ENCODE data around the gene GKN1.
"Not testable (repeated sequence)": the region's sequence is repeated elsewhere in the genome, so short reads cannot be mapped to it uniquely, and the experiment has no call there.

GKN1 gene

GRCh38 chr2:68974251-68974650, at the start of gene GKN1:
Gene GKN1, plus strand, starts transcription at chr2:68974636. Its CDS starts 42 bp downstream, at chr2:68974678.
- DNase-seq, result no peak

DNA sequence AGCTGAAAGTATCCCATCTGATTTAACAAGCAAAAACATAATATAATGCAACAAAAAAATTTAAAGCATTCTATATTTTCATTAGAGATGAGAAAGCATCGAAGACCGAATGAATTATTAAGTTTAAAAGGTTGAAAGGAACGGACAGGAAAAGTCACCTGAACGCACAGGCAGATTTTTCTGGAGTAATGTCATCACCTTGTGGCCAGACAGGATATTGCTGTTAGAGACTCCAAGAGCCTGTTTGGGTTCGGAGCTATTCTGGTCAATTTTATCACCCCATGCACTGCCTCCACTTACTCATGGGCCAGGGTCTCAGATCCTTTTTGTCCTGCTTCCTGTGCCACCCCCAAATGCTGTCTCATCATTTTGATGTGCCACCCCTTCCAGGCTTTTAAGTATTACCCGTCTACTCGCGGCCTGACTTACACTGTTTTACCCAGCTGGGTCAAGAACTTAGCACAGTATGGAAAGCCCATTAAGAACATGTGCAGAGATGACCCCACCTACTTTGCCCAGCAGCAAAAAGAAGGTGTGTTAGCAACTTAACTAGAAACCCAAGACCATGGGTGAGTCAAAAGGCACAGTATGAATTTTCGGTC, 49.0 kb upstream of the GKN1 start:
- peak; percentile 68 for DNase-seq

DNA sequence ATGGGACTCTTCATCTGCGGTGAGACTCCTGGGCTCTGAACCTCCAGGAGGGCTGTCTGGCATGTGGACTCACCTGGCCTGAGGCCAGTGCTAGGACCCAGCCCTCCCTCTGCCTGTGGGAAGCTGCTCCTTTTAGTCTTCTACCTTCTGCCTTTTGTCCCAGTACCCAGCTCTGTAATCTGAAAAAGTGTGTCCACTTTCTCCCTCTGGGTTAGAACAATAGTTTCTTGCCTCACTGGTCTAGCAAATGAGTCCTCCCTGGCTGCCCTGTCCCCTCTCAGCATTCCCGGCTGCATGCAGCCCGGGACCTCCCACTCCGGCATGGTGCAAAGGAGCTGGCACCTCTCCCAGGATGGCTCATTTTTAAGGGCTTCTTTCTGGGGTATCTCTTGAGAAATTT, 47.6 kb upstream of the GKN1 start:
- no peak for DNase-seq

GRCh38 chr2:68931149-68931711, 43.2 kb upstream of the GKN1 start:
- no peak for DNase-seq

- no peak for DNase-seq
Observed at GRCh38 chr2:68931799-68932198, 42.6 kb upstream of the GKN1 start.

DNA sequence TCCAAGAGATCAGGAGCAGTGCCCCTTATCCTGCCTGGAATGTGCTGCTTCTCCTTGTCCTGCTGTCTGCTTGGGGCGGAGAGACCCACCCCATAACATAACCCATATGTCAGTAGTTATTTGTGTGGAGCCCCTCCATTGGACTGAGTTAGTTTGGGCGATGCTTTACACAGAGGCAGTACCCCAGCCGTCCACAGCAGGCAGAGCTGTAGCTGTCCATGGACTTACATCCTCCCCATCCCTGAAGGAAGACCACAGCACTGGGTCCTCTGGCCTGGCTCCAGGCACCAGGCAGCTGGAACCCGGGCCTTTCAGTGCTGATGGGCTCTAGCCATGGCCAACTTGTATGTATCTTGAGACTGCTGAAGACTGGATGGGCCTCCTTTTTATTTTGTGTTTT, 42.0 kb upstream of the GKN1 start:
- no peak for DNase-seq

- no peak for DNase-seq
Observed at GRCh38 chr2:68934021-68934420, 40.4 kb upstream of the GKN1 start.

GRCh38 chr2:68935471-68935870, 39.0 kb upstream of the GKN1 start:
- DNase-seq, result no peak

- DNase-seq, result no peak
Observed at GRCh38 chr2:68936427-68936826, 38.0 kb upstream of the GKN1 start.

DNA sequence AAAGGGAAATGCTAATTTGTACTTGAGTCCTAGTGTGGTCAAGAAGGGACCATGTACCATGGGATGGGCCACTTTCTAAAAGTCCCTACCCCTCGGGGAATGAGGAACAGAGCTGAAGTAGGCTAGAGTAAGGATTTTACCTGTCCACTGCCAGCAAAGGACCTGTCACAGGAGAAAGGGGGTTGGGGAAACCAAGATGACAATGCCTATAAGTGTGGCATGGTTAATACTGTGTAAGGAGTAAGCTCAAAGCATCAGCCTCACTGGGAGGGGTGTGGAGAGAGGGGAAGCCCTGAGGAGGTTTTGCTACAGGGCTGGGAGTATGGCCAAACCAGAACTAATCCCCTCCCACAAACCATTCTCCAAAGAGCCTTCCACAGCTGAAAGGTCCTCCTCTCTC, 37.5 kb upstream of the GKN1 start:
- no peak for DNase-seq

- DNase-seq, result no peak
Observed at GRCh38 chr2:68937346-68938055, 36.9 kb upstream of the GKN1 start.

- no peak for DNase-seq
Observed at GRCh38 chr2:68938938-68939337, 35.5 kb upstream of the GKN1 start.

DNA sequence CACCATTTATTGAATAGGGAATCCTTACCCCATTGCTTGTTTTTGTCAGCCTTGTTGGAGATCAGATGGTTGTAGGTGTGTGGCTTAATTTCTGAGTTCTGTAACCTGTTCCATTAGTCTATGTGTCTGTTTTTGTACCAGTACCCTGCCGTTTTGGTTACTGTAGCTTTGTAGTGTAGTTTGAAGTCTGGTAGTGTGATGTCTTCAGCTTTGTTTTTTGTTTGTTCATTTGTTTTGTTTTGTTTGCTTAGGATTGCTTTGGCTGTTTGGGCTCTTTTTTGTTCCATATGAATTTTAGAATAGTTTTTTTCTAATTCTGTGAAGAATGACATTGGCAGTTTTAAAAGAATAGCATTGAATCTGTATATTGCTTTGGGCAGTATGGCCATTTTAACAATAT, 34.5 kb upstream of the GKN1 start:
- DNase-seq, result no peak

- no peak for DNase-seq
Observed at GRCh38 chr2:68940369-68940768, 34.1 kb upstream of the GKN1 start.

DNA sequence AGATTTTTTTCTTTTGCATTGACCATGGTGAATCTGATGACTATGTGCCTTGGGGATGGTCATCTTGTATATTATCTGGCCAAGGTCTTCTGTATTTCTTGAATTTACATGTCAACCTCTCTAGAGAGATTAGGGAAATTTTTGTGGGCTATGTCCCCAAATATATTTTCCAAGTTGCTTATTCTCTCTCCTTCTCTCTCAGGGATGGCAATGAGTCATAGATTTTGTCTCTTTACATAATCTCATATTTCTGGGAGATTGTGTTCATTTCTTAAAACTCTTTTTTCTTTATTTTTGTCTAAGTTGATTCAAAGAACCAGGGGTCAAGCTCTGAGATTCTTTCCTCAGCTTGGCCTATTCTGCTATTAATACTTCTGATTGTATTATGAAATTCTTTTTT, 31.6 kb upstream of the GKN1 start:
- DNase-seq, result no peak

DNA sequence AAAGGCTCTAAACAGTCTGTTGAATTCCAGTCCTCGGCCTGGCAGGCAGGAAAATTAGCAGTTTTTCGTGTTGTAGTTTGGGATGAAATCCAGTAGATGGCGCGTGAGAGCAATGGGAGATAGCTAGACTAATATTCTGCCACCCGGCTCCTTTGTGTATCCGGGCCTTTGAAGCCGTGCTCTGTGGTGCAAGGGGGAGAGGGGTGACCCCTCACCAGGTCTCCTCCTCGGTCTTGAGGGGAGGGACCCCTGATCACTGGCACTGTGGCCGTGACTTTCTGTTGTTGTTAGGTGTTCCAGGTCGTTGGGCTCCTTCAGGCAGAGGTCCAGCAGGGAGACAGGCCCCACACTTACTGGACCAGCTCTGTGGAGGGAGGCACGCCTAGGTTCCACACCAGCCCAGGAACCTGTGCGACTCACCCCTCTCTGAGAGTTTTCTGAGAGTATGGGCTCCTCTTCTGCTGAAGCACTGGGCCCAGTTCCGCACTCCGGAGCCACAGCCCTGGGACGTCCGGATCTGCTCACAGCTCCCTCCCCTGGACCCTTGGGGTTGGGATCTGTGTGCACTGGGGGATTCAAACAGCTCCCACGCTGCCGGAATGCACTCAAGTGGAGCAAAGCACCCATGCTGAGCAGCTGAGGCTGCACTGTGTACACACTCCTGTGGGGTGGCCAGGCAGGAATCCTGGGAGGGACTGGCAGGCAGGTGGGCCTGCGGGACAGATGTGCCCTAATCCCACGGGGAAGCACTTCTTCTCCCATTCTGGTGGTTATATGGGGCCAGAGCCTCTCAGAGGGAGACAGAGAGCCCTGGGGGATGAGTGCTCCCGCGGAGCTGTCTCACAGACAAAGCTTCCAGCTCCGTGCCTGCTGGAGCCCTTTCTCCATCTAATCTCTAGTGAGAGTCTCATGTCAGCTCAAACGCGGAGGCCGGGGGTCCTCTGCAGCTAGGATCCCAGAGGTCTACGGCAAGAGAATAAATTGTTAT, 30.6 kb upstream of the GKN1 start:
- peak; percentile 90 for DNase-seq

GRCh38 chr2:68946117-68946516, 28.3 kb upstream of the GKN1 start:
- DNase-seq, result no peak

DNA sequence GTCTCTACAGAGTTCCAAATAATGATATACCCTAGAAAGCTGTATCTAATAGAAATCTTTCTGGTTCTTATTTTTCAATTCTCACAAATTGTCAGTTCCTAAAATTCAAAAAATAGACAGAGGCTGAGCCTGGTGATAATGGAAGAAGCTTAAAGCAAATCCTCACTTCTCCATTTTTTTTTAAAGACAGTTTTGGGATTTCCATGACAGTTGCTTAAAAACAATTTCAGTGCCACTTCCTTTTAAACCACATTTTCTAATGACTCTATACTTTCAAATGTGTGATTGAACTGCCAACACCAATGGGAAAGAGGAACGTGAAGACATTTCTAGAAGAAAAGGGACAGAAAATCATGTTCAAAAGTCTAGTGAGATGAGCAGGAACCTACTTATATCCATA, 25.7 kb upstream of the GKN1 start:
- no peak for DNase-seq

DNA sequence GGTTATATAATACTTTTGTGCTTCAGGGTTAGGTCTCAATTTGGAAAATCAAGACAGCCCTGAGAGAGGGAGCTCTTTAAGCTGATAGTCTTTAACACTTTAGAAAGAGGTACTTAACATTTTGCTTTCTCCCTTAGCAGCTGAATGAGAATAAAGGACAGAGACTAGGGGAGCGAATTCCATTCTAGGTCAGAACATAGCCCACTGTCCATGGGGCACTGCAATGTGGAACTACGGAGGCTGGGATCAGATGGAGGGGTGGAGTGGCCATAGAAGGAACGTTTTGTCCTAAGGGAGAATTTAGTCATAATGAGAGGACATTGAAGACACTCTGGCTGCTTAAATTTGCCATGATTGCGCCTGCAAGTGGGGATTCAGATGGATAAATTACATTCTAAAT, 22.5 kb upstream of the GKN1 start:
- DNase-seq, result no peak

DNA sequence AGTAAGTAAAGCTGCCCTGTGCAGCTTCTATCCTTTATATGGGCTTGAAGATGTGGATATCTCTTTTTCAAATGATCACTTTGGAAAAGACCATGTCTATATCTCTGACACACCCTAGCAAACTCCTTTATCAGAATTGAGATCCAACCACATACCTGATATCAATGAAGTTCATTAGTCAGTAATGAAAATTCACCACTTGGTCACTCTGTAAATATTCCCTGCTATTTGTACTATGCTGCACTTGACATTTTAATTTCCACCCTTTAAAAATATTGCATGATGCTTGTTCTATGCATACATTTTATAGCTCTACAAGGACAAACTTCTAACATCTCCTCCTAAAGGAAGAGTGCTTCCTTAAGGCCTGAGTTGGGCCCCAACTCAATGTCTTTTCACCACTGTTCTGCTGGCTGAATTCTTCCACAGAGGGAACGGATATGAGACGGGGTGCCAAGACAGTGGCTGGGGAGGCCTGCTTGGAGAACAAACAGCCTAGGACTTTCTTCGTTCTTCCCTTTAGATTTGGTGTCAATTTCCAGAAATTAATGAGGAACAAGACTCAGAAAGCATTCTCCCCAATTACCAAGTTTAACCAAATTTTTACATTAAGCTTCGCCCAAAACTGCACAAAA, 21.4 kb upstream of the GKN1 start, which contains the start of gene GKN2:
Gene GKN2 (minus strand): TSS at position 7 of the 635 bp plus-strand sequence. CDS start 32 bp downstream, outside the sequence.
- DNase-seq, result no peak

DNA sequence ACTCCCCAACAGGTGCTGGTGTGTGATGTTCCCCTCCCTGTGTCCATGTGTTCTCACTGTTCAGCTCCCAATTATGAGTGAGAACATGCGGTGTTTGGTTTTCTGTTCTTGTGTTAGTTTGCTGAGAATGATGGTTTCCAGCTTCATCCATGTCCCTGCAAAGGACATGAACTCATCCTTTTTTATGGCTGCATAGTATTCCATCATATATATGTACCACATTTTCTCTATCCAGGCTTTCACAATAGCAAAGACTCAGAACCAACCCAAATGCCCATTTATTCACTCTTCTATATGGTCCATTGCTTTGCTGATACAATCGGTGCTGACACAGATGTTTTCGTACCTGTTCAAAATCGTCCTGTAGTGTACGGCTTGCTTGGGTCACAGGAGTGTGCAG, 19.0 kb upstream of the GKN1 start:
- DNase-seq, result not testable (repeated sequence)

DNA sequence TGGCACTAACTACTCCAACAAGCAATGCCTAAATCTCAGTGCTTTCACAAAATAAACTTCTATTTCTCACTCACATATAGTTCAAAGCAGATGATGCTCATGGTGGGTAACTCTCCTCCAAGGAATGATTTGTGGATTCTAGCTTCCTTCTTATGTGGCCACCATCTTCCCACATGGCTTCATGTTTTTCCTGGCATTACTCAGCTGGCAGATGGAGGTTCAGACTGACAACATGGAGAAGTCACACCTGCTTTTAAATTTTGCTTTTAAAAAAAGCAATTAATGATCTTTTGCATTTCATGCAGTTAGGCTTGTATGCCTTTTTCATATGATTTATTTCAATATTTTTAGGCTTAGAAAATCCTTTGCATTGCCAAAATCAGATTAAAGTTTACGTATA, 15.4 kb upstream of the GKN1 start:
- DNase-seq, result no peak

DNA sequence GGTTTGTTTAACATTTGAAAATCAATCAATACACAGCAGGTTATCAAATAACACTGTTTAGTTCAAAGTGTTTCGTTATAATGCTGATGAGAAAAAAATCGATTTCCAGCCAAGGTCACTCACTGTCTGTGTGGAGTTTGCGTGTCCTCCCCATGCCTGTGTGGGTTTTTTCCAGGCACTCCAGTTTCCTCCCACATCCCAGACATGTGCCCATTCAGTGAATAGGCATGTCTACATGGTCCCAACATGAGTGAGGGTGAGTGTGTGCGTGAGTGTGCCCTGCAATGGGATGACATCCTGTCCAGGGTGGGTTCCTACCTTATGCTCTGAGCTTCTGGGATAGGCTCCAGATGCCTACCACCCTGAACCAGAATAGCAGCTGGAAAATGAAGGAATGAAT, 13.1 kb upstream of the GKN1 start:
- no peak for DNase-seq

Data from NCI-H1694 (cell line).